GM23338 (cell line): ENCODE data around the gene PRUNE2. TPM values are rescaled to one million over a fixed set of nuclear protein-coding genes. Genes with fewer than 3 reads are reported as not detected.

Source experiments
- ATAC-seq: fragments of 200-7000 bp; cut with Tn5 transposase; 3 replicates; pipeline ENCODE4 v1.9.1; 2020
- DNase-seq: peaks from one replicate; pipeline ENCODE4 v3.0.0-alpha.2; 2015; ENCODE audit warnings: low spot score
- H2AFZ ChIP-seq: fragments of 200-600 bp; sonication (generic); 2 replicates; pipeline ENCODE4 v1.8.0; 2016; ENCODE audit warnings: antibody characterized with exemption, mild to moderate bottlenecking, moderate library complexity
- H3F3A ChIP-seq: fragments of 200-600 bp; sonication (generic); replicated peaks from 2 replicates; pipeline ENCODE4 v1.8.0; 2017; ENCODE audit warnings: antibody characterized with exemption, mixed run types, low read depth
- H3K27ac ChIP-seq: fragments of 200-600 bp; sonication (generic); 2 replicates; pipeline ENCODE4 v1.6.1; 2016; ENCODE audit warnings: low read depth
- H3K27me3 ChIP-seq: fragments of 200-600 bp; sonication (generic); 2 replicates; pipeline ENCODE4 v1.8.0; 2016; ENCODE audit warnings: mild to moderate bottlenecking, mixed run types, moderate library complexity; ENCODE audit not compliant: insufficient read depth
- H3K36me3 ChIP-seq: fragments of 200-600 bp; sonication (generic); 2 replicates; pipeline ENCODE4 v1.8.0; 2016; ENCODE audit warnings: mild to moderate bottlenecking; ENCODE audit not compliant: insufficient read depth
- H3K4me1 ChIP-seq: fragments of 200-600 bp; sonication (generic); 2 replicates; pipeline ENCODE4 v1.8.0; 2016; ENCODE audit warnings: mild to moderate bottlenecking, moderate library complexity; ENCODE audit not compliant: insufficient read depth
- H3K4me2 ChIP-seq: fragments of 200-600 bp; sonication (generic); 2 replicates; pipeline ENCODE4 v1.7.1; 2017; ENCODE audit warnings: mixed run types
- H3K4me3 ChIP-seq: fragments of 200-600 bp; sonication (generic); 2 replicates; pipeline ENCODE4 v1.6.1; 2016; ENCODE audit warnings: mixed run types
- H3K79me2 ChIP-seq: fragments of 200-600 bp; sonication (generic); replicated peaks from 2 replicates; pipeline ENCODE4 v1.8.0; 2017; ENCODE audit warnings: mild to moderate bottlenecking; ENCODE audit not compliant: insufficient read depth
- H3K9me2 ChIP-seq: fragments of 200-600 bp; sonication (generic); 2 replicates; pipeline ENCODE4 v1.8.0; 2017; ENCODE audit not compliant: insufficient read depth
- H4K20me1 ChIP-seq: fragments of 200-600 bp; sonication (generic); replicated peaks from 2 replicates; pipeline ENCODE4 v1.8.0; 2017; ENCODE audit warnings: mild to moderate bottlenecking; ENCODE audit not compliant: insufficient read depth
- H3K27ac Mint-ChIP-seq: 2 replicates; pipeline ENCODE4 v1.8.0; 2020; ENCODE audit warnings: inconsistent platforms, mild to moderate bottlenecking, moderate library complexity, mixed read lengths
- H3K27me3 Mint-ChIP-seq: 3 replicates; pipeline ENCODE4 v1.8.0; 2022; ENCODE audit warnings: low read depth, mild to moderate bottlenecking, moderate library complexity, mixed read lengths, inconsistent platforms; ENCODE audit not compliant: insufficient read depth, poor library complexity
- H3K36me3 Mint-ChIP-seq: 3 replicates; pipeline ENCODE4 v1.8.0; 2021; ENCODE audit warnings: low read depth, mild to moderate bottlenecking, inconsistent platforms, moderate library complexity, mixed read lengths
- H3K4me1 Mint-ChIP-seq: 3 replicates; pipeline ENCODE4 v1.8.0; 2020; ENCODE audit warnings: mild to moderate bottlenecking, inconsistent platforms, mixed read lengths
- H3K4me3 Mint-ChIP-seq: 3 replicates; pipeline ENCODE4 v1.8.0; 2021; ENCODE audit warnings: moderate library complexity, mild to moderate bottlenecking, inconsistent platforms, mixed read lengths
- H3K9me3 Mint-ChIP-seq: 3 replicates; pipeline ENCODE4 v1.8.0; 2020; ENCODE audit warnings: moderate library complexity, mild to moderate bottlenecking, inconsistent platforms, mixed read lengths
- CREB1 ChIP-seq: fragments of 250-450 bp; sonication (Bioruptor Pico); IDR thresholded peaks from 2 replicates; pipeline ENCODE4 v1.5.0; 2020; ENCODE audit warnings: low read depth, mild to moderate bottlenecking, moderate library complexity
- EZH2 ChIP-seq: fragments of 200-600 bp; sonication (generic); IDR thresholded peaks from one replicate; pipeline ENCODE4 v1.8.0; 2017; ENCODE audit warnings: antibody characterized with exemption, mild to moderate bottlenecking, low read depth; ENCODE audit not compliant: unreplicated experiment
- JUNB ChIP-seq: IDR thresholded peaks from one replicate; pipeline ENCODE4 v1.6.1; 2016; ENCODE audit warnings: antibody characterized with exemption; ENCODE audit not compliant: unreplicated experiment
- NANOG ChIP-seq: IDR thresholded peaks from 2 replicates; pipeline ENCODE4 v1.6.1; 2016; ENCODE audit warnings: antibody characterized with exemption, borderline replicate concordance
- POLR2AphosphoS5 ChIP-seq: IDR thresholded peaks from 2 replicates; pipeline ENCODE4 v1.6.1; 2016; ENCODE audit warnings: antibody characterized with exemption, low read depth
- STAT1 ChIP-seq: IDR thresholded peaks from one replicate; pipeline ENCODE4 v1.6.1; 2016; ENCODE audit warnings: antibody characterized with exemption; ENCODE audit not compliant: unreplicated experiment
- ZNF114 ChIP-seq: fragments of 250-450 bp; sonication (Bioruptor Pico); IDR thresholded peaks from 2 replicates; pipeline ENCODE4 v1.5.0; 2020; ENCODE audit warnings: mild to moderate bottlenecking, moderate library complexity
- polyA plus RNA-seq: library from polyadenylated mRNA; unstranded; fragments of >200 nt; fragmentation: Nextera tagmentation; extraction: Ambion mirVana; gene quantifications from 2 replicates; pipeline ENCODE4 v1.2.1, GENCODE V29; 2016
- total RNA-seq: library from RNA; depleted of rRNA; stranded (reverse); fragments of >200 nt; shearing (Covaris generic); gene quantifications from 2 replicates; pipeline ENCODE4 v1.2.3, GENCODE V29; 2014
- TF ChIP-seq, protein P1 (sequence below), 2 experiments: fragments of 200-600 bp in 1 of 2; sonication (generic) in 1 of 2; conservative IDR thresholded peaks; 2 replicates each; pipeline versions ENCODE4 v1.5.1 to v1.6.1; 2016 to 2017; ENCODE audit warnings: antibody characterized with exemption in 2 of 2, low read depth in 2 of 2, mild to moderate bottlenecking in 2 of 2, moderate library complexity in 1 of 2
- TF ChIP-seq, protein P2 (sequence below): fragments of 250-450 bp; sonication (Bioruptor Pico); IDR thresholded peaks from 2 replicates; pipeline ENCODE4 v1.5.0; 2020; ENCODE audit warnings: mild to moderate bottlenecking, moderate library complexity

Gene PRUNE2
- total and polyA plus RNA-seq, 2 experiments from 2014 or later, result 10.6 to 26.5 TPM

DNA sequence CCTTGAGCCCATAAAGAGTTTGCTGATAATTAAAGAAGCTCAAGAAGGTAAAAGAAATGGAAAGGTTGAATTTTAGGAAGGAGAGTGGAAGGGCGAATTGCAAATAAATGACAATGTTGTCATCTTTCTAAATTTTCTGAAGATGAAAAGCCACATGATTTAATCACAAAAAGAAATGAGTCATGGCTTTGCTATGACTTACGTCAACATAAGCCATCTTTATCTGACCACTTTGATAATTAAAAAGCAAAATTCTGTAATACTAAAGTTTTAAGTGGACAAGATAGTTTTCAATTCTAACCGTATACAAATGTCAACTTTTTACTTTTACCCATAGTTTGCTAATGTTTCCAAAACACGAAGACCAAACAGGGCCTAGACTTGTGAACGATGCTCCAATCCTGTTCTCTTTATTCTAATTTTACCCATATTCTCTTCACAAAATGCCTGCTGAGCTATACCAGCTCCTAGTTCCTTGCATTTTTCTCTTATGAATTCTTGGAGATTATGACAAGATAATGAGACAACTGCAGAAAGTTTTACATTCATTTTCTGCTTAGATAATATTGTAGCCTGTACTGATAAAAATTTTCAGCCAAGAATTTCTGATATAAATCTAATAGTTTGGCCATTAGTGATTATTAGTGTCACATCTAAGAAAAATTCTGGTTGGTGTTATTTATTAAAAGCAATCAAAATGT is 21.8 kb upstream of the PRUNE2 start:
- no peaks in the 10 kb centered on the region for H3K36me3 Mint-ChIP-seq
- no peak for TF ChIP-seq POLR2AphosphoS5
- no peak for TF ChIP-seq ZNF114 (CRISPR knock-in tag)
- no peak for TF ChIP-seq CREB1 (CRISPR knock-in tag)
- TF ChIP-seq, protein P1, sequence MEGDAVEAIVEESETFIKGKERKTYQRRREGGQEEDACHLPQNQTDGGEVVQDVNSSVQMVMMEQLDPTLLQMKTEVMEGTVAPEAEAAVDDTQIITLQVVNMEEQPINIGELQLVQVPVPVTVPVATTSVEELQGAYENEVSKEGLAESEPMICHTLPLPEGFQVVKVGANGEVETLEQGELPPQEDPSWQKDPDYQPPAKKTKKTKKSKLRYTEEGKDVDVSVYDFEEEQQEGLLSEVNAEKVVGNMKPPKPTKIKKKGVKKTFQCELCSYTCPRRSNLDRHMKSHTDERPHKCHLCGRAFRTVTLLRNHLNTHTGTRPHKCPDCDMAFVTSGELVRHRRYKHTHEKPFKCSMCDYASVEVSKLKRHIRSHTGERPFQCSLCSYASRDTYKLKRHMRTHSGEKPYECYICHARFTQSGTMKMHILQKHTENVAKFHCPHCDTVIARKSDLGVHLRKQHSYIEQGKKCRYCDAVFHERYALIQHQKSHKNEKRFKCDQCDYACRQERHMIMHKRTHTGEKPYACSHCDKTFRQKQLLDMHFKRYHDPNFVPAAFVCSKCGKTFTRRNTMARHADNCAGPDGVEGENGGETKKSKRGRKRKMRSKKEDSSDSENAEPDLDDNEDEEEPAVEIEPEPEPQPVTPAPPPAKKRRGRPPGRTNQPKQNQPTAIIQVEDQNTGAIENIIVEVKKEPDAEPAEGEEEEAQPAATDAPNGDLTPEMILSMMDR (conservative IDR thresholded peaks at IDR 0.05; ENCODE audit: low read depth in 2 of 2), result no peak
- no peak for TF ChIP-seq EZH2
- TF ChIP-seq, protein P2, sequence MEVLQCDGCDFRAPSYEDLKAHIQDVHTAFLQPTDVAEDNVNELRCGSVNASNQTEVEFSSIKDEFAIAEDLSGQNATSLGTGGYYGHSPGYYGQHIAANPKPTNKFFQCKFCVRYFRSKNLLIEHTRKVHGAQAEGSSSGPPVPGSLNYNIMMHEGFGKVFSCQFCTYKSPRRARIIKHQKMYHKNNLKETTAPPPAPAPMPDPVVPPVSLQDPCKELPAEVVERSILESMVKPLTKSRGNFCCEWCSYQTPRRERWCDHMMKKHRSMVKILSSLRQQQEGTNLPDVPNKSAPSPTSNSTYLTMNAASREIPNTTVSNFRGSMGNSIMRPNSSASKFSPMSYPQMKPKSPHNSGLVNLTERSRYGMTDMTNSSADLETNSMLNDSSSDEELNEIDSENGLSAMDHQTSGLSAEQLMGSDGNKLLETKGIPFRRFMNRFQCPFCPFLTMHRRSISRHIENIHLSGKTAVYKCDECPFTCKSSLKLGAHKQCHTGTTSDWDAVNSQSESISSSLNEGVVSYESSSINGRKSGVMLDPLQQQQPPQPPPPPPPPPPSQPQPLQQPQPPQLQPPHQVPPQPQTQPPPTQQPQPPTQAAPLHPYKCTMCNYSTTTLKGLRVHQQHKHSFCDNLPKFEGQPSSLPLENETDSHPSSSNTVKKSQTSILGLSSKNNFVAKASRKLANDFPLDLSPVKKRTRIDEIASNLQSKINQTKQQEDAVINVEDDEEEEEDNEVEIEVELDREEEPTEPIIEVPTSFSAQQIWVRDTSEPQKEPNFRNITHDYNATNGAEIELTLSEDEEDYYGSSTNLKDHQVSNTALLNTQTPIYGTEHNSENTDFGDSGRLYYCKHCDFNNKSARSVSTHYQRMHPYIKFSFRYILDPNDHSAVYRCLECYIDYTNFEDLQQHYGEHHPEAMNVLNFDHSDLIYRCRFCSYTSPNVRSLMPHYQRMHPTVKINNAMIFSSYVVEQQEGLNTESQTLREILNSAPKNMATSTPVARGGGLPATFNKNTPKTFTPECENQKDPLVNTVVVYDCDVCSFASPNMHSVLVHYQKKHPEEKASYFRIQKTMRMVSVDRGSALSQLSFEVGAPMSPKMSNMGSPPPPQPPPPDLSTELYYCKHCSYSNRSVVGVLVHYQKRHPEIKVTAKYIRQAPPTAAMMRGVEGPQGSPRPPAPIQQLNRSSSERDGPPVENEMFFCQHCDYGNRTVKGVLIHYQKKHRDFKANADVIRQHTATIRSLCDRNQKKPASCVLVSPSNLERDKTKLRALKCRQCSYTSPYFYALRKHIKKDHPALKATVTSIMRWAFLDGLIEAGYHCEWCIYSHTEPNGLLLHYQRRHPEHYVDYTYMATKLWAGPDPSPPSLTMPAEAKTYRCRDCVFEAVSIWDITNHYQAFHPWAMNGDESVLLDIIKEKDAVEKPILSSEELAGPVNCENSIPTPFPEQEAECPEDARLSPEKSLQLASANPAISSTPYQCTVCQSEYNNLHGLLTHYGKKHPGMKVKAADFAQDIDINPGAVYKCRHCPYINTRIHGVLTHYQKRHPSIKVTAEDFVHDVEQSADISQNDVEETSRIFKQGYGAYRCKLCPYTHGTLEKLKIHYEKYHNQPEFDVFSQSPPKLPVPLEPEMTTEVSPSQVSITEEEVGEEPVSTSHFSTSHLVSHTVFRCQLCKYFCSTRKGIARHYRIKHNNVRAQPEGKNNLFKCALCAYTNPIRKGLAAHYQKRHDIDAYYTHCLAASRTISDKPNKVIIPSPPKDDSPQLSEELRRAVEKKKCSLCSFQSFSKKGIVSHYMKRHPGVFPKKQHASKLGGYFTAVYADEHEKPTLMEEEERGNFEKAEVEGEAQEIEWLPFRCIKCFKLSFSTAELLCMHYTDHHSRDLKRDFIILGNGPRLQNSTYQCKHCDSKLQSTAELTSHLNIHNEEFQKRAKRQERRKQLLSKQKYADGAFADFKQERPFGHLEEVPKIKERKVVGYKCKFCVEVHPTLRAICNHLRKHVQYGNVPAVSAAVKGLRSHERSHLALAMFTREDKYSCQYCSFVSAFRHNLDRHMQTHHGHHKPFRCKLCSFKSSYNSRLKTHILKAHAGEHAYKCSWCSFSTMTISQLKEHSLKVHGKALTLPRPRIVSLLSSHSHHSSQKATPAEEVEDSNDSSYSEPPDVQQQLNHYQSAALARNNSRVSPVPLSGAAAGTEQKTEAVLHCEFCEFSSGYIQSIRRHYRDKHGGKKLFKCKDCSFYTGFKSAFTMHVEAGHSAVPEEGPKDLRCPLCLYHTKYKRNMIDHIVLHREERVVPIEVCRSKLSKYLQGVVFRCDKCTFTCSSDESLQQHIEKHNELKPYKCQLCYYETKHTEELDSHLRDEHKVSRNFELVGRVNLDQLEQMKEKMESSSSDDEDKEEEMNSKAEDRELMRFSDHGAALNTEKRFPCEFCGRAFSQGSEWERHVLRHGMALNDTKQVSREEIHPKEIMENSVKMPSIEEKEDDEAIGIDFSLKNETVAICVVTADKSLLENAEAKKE (CRISPR knock-in tag), result no peak
- TF ChIP-seq STAT1, result no peak
- no peak for TF ChIP-seq JUNB
- TF ChIP-seq NANOG, result no peak

More for the DNA sequence above, 21.8 kb upstream of the PRUNE2 start:
- H2AFZ ChIP-seq, result no peak overlapping the region
- H3K27ac Mint-ChIP-seq, result no peak overlapping the region
- H3K36me3 ChIP-seq, result no peaks in the 10 kb centered on the region
- H4K20me1 ChIP-seq, result no peaks in the 10 kb centered on the region
- H3K4me2 ChIP-seq, result no peak overlapping the region
- no peaks in the 10 kb centered on the region for H3K4me1 ChIP-seq
- ATAC-seq, result no peak
- 0 out of 3 replicates have a peak, but pooled peaks cover 3% of the 10 kb centered on the region for H3K9me3 Mint-ChIP-seq
- no peak overlapping the region for H3K4me3 ChIP-seq
- no peaks in the 10 kb centered on the region for H3F3A ChIP-seq
- H3K27me3 ChIP-seq, result no peaks in the 10 kb centered on the region
- no peaks in the 10 kb centered on the region for H3K79me2 ChIP-seq
- H3K27me3 Mint-ChIP-seq, result peaks cover 4% of the 10 kb centered on the region
- no peaks in the 10 kb centered on the region for H3K4me1 Mint-ChIP-seq
- H3K9me2 ChIP-seq, result peaks cover 17% of the 10 kb centered on the region; the same call in 1 of the 2 replicates
- DNase-seq, result no peak
- H3K4me3 Mint-ChIP-seq, result no peak overlapping the region
- H3K27ac ChIP-seq, result no peak overlapping the region
